Hematopoietic multipotent progenitor cell treated with erythropoietin and hydrocortisone succinate and interleukin-3 and kit ligand, for 17 days (in vitro differentiated cells): ENCODE measurements around the gene RBMS3.

Experiments used
- DNase-seq: peaks from one replicate; pipeline ENCODE4 v3.0.0-alpha.2; 2015; ENCODE audit warnings: low spot score

The RBMS3 gene

GRCh38 chr3:29277249-29277648, 3.6 kb upstream of the RBMS3 start:
- DNase-seq, result no peak

DNA sequence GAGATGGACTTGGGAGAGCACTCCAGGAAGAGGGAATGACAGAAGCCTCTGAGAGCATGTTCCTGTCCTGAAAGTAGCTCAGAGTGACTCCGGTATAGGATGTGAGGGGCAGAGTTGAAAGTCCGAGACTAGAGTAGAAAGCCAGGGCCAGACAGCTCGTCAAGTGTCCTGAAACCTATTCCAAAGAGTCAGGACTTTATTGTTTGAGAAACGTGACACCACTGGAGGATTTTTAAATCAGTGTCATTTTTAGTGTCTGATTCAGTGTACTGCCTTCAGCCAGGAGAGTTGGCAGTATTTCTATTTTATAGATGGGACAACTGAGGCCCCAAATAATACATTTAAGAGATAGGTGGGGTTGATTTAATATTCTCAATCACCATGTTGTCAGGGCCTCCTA, 1.6 kb upstream of the RBMS3 start:
- no peak for DNase-seq

DNA sequence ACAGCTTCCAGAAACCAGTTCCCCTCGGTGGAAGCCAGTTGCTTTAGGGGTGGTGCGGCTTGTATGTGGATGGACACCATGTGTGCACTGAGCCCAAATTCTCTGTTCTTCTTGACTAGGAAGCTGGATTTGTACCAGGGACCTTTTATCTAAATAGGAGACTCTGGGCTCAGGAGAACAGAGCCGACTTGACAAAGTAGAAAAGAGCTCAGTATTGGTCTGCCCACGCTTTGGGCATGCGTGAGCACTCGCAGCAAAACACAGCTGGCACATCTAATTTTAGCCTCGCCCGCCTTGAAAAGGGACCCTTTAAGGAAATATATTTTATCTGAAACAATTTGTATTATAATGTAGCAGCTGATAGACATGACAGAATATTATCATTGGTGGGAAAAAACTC, 1.1 kb upstream of the RBMS3 start:
- DNase-seq, result no peak

DNA sequence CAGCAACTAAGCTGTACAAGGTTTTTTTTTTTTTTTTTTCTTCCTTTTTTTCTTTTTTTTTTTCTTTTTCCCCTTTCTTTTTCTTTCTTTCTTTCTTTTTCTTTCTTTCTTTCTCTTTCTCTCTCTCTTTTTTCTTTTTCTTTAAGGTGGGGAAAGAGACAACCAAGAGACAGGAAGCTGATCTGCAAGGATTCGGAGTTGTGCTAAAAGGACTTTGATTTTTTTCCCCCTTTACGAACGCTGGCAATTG, 148 bp downstream of the RBMS3 start:
- DNase-seq, result no peak

DNA sequence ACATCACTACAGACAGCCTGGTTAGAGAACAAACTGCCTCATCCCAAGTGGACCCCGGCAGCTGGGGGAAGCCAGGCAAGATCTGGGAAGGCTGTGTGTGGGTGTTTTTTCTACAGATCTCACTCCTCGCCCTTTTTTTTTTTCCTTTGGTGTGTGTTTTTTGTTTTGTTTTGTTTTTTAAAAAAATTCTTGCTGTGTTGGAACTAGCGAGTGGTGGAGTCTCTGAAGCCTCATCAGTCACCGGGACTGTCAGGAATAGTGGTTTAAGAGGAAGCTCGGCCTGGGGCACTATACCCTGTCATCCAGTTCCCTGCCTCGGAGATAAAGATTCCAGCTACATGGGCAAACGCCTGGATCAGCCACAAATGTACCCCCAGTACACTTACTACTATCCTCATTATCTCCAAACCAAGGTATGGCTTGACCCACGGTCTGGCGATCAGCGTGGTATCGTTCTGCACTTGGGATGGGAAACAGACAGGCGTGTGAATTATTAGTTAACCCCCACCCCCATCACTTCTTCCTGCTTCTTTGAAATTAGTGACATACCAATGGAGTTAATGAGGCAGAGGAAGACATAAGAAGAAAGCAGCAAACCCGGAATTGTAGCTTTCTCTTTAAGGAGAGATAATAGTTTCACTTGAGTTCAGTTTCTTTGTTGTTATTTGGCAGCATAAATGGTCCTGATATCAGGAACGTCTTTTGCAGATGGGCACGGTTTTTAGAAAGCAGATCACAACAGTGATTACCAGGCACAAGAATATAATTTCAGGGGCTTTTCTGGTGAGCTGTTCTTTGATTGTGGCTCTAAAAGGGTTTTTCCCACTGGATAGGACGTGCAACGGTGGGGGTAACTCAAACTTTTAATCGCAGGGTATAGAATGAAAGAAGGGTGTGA, 722 bp downstream of the RBMS3 start:
- no peak for DNase-seq

DNA sequence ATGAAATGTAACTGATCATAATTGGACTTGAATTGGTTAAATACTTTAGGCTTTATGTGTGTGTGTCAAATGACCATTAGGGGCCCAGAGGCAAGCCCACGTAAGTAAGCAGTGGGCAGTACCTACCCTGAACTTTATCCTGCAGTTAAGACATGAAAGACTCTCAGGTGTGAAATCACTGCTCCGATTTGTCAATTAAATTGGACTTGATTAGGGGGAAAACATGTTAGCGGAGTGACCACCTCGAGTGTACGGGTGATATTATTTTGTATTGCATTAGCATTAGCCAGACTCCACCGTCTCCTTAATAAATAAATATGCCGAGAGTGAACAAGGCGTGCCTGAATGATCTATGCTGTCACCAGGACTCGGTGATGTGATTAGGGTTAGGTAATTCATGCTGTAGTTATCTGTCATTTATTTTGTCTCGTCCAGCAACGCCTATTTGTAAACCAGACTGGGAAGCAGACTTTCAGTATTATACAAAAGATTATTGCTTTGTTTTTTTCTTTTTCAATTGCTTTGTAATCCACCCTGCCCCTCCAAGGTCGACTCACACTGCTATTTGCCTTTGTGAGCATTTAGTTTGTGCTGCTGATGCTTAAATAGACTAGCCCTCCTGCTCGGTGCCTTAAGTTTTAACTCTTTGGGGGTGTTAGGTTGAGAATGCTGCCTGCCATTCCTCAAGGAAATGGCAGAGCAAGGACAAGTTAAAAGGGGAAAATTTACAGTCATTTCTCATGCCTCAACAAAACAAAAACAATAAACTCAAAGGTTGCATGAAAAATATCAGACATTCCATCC, 1.8 kb downstream of the RBMS3 start:
- DNase-seq, result no peak

DNA sequence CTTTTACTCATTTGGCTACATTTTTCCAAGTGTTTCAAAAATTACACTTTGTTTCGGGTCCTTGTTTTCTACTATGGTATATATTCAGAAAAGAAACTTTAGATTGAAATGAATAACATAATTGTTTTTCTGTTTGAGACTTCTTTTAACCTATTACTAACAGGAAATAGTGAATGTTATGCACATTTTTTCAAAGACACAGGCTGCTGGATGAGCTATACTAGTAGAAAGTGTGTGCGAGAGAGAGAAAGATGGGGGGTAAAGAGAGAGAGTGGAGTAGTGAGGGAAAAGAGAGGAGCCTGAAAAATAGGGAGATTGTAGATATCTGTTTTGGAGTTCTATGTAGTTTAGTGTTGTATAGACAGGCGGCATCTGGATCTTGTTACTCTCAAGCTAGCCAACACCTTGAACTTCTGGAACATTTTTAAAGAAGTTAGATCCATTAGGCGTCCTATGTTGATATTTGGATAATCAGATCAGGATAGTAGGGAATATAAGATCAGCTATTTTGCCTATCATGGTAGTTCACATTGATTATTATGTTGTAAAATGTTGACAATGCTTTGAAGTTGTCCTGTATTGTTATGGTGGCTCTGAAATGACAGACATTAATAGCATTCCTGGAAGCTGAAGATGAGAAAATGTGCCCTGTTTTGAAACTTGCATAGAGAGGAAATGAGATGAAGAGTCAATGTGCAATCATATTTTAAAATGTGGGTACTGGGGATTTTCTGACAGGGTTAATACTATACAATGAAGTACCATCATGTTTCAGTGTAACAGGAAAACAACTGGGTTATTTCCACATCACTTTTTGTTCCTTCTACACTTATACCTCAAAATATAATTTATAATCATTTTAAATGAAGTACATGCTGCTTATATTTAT, 2.6 kb downstream of the RBMS3 start:
- no peak for DNase-seq

- no peak for DNase-seq
Observed at GRCh38 chr3:29284497-29284896, 3.6 kb downstream of the RBMS3 start.

DNA sequence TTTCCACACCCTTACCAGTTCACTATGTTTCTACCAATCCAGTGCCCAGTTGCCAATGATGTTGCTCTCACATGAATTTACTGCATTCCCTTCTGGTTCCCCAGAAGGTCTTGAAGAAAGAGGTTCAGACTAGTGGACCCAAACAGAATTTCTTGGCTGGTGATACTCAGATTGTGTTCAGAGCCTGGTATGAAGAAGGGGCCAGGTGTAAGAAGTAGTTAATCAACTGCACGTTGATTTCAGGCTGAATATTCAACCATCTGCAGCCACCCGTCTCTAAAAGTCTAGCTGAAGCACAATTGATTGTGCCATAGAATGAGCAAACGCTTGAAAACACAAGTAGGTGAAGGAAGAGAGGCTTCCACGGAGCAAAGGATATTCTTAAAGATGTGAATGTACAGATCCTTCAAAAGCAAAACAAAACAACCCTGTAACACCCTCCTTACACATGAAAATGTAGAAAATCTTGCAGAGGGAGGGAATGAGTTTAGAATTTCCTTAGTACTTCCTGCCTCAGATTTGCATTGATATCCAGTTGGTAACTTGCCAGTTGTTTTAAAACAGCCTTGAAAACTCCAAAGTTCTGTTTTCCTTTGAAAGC, 4.7 kb downstream of the RBMS3 start:
- DNase-seq, result no peak

DNA sequence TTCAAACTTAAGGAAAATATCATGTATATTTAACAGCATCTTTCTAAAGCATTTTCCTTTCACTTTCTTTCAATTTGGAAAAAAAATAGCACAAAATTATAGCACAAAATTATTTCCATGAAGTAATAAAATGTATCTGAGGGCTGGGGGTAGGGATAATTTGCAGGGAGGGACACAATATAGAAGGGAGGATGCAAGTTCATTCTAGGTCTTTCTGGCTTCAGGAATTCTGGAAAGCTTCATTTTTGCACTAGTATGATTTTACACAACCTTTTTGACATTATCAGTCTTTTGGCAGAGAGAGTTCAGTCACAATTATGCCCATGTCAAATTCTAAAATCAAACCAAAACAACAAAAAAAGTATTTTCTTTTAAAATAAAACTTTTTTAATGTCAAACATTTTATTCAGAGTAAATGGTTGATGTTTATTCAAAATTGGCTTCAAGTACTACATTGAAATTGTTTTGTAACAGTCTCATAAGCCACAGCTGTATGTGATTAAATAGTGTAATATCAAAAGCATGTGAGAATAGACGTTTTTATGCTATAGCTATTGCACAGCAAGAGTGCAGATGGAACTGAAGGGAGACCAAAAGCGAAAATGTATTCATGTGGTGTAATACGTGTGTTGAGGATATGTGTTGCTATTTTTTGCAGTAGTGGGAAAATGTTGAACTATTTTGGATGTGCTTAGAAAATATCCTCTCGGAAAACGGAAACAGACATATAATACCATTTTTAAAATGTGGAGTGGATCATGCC, 5.8 kb downstream of the RBMS3 start:
- no peak for DNase-seq

- DNase-seq, result no peak
Observed at GRCh38 chr3:29290596-29290995, 9.7 kb downstream of the RBMS3 start.

DNA sequence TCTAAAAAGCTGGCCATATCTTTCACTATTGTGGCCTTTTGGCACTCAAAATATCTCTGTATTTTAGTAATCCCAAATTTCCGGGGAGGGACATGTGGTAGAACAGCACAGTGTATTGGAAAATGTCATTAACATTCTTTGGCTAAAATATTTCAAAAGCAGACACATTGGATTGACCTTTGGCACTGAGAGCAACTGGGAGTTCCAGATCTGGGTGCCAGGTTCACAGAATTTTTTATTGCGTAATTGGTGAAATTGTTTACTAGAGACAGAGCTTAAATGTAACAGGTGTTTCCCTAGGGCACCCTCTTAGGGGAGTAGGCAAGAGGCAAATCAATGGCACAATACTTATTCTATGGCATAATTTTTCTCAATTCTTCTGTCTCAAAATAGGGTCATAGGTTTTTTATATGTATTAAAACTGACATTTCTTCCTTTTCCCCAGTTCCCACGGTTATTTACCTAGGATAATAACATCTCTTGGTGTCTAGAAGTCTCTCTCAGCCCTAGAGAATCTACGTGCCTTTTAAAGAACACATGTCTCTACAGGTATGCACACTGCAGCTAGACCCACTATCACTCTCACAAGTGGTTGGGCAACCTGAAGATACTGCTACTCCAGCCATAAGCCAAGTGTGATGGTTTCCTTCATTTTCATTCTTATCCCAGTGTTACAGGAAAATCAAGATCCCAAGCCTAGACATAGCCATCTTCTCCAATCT, 10.6 kb downstream of the RBMS3 start:
- DNase-seq, result no peak

DNA sequence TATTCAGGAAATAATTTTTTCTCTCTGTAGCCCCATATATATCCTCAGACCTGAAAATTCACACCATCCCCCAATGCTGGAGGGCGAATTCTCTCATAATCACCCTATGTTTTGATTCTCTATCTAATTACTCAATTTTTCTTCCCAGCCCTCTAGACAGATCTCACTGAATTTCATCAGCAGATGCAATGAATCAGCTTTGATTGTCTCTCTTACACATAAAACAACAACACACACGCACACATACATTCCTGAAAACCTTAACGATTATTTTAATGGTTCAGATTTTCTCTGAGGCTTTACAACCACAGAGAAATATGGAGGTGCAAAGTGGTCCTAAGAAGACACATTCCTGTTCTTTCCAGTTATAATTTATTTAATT, 11.1 kb downstream of the RBMS3 start:
- DNase-seq, result no peak

GRCh38 chr3:29293421-29293820, 12.6 kb downstream of the RBMS3 start:
- DNase-seq, result no peak

- no peak for DNase-seq
Observed at GRCh38 chr3:29297998-29298397, 17.1 kb downstream of the RBMS3 start.

DNA sequence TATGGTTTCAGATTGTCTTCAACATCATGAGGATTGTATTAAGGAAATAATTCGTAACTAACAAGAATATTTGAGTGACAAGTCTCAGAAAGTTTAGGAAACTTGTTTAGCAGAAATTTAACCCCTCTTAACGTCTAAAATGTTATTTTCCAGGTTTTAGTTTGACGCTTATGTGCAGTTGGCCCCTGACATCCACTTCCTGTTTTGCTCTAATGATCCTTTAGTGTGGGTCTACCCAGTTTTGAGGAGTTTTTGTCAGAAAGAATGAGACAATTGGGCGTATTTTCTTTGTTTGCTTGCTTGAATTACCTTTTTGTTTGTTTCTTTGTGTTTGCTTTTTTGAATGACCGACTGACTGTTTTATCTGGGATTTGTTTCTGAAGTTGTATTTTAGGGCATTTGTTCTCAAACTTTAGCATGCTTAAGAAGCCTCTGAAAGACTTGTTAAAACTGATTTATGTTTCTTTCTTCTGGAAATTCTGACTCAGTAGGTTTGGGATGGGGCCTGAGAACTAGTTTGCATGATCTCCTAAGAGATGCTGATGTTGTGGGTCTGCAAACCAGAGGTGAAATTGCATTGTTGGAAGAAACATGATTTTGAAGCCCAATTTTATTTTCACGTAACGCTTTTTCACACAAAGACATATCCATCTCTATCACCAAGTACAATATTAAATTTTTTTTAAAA, 20.6 kb downstream of the RBMS3 start:
- DNase-seq, result no peak

DNA sequence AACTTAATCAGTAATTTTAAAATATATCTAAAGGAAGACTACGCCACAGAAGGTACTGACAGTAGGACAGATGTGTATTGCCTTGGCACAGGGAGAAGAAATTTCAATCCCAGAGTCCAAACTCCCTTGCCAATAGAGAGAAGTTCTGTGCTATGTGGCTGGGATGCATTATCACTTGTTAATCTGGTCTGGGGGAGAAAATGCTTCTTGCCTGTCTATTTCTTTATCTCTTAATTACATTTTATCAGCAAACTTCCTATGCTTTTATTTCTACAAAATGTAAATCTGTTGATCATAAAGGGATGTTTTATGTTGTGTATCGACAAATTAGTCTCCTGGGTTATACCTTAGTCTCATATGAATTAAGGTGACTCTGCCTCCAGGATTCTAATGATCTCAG, 21.7 kb downstream of the RBMS3 start:
- no peak for DNase-seq

- no peak for DNase-seq
Observed at GRCh38 chr3:29307295-29307694, 26.4 kb downstream of the RBMS3 start.

DNA sequence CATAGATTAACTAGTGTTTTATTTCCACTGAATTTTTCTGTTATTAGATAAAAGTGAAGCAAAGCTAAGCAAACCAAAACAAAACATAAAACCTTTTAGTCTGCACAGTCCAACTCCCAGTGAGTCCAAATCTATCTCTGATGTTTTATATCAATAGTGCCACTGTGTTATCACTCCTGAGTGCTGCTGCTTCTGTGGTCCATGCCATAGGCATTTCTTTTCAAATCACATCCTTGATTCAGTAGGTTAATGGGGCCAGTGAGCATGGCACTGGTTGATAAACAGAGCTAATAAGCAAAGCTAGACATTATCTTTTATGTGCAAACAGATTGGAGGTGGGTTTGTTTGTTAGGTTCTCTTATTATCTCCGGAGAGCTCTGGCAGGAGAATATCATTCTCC, 30.0 kb downstream of the RBMS3 start:
- no peak for DNase-seq

DNA sequence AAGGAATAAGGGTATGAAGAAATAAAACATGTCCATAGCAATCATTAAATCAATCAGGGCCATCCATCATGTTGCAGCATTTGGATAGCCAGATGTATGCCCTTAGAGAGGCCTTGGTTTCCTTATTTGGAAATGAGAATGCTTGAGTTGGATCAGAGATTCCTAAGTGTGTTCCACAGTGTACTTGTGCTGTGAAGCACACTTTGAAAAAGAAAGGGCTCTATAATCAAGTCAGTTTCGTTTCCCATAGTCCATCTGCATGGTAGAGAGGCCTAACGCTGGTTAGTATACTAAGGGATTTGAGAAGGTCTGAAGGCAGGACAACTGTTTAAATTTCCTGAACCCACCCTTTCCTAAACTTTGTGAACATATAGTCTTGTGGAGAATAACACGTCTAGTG, 30.9 kb downstream of the RBMS3 start:
- no peak for DNase-seq
